ENCODE results near the gene PPFIBP1. TPM values are rescaled to one million over a fixed set of nuclear protein-coding genes. Genes with fewer than 3 reads are reported as not detected.
A peak's percentile ranks its signal among the peaks of the same experiment; 100 is the strongest.

PPFIBP1 gene
- total RNA-seq, 1 donor from 2014 or later = 117 TPM

GRCh38 chr12:27614866-27615265, 90.9 kb downstream of the PPFIBP1 start:
- Histone ChIP-seq H3K4me1 (peaks cover 34% of the 10 kb centered on the region), H3K9me3 (no peaks in the 10 kb centered on the region), H3K27me3 (ENCODE audit: low read depth) (no peaks in the 10 kb centered on the region), H3K27ac (no peak overlapping the region), H3K36me3 (no peaks in the 10 kb centered on the region), H3K4me3 (no peak overlapping the region)
- no peak for TF ChIP-seq CTCF (IDR thresholded peaks at IDR 0.05)
- DNase-seq = no peak
- ATAC-seq = no peak
- intact Hi-C loops (cut with DNase I) = no loop called here

- Histone ChIP-seq H3K4me1 (peaks cover 29% of the 10 kb centered on the region), H3K36me3 (no peaks in the 10 kb centered on the region), H3K27ac (no peak overlapping the region), H3K4me3 (no peak overlapping the region), H3K9me3 (no peaks in the 10 kb centered on the region), H3K27me3 (ENCODE audit: low read depth) (no peaks in the 10 kb centered on the region)
- DNase-seq = no peak
- peak in 1 of 2 donors; percentile 41 for ATAC-seq
- intact Hi-C loops (cut with DNase I) = no loop called here
- TF ChIP-seq CTCF (IDR thresholded peaks at IDR 0.05) = no peak
Observed at GRCh38 chr12:27615331-27615891, 91.4 kb downstream of the PPFIBP1 start.

DNA sequence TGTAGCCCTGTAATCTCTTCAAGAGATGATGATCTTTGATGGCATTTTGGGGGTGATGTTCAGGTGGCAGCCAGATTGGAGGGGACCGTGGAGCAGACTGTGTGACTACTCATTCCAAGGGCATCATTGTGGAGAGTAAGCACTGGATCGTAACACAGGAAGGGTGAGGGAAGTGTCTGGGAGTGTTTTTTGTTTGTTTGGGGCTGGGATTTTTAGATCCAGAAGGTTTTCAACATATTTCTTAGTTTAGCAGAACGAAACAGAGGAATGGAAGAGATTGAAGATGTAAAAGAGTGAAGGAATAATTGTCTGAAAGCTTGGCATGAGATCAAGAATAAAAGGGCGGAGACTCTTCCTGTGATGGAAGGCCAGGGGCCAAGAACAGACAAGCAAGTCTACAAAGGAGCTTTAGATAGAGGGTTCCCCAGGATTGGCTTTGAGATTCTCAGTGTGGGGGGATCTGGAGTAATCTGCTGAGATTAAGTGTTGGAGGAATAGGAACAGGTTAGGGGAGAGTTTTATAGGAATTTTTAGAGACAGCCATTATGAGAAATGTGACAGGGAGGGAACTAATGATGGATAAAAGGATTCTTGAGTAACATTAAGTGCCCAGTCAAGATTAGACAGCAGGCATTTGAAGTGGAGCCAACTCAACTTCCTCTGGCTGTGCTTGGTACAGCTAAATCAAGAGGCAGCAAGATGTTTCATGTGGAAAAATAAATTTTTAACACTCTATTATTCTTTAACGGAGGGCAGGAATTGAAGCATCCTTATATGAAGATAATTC, 92.5 kb downstream of the PPFIBP1 start:
- Histone ChIP-seq H3K27me3 (ENCODE audit: low read depth) (no peaks in the 10 kb centered on the region), H3K4me1 (peaks cover 23% of the 10 kb centered on the region), H3K27ac (no peak overlapping the region), H3K9me3 (no peaks in the 10 kb centered on the region), H3K4me3 (no peak overlapping the region), H3K36me3 (no peaks in the 10 kb centered on the region)
- no peak for TF ChIP-seq CTCF (IDR thresholded peaks at IDR 0.05)
- DNase-seq = no peak
- no peak for ATAC-seq
- intact Hi-C loops (cut with DNase I) = no loop called here

GRCh38 chr12:27618836-27619235, 94.8 kb downstream of the PPFIBP1 start:
- Histone ChIP-seq H3K4me3 (no peak overlapping the region), H3K36me3 (no peaks in the 10 kb centered on the region), H3K27ac (no peak overlapping the region), H3K4me1 (peaks cover 23% of the 10 kb centered on the region), H3K9me3 (no peaks in the 10 kb centered on the region), H3K27me3 (ENCODE audit: low read depth) (no peaks in the 10 kb centered on the region)
- DNase-seq = no peak
- no peak for TF ChIP-seq CTCF (IDR thresholded peaks at IDR 0.05)
- no peak for ATAC-seq
- intact Hi-C loops (cut with DNase I) = no loop called here

GRCh38 chr12:27619308-27619707, 95.3 kb downstream of the PPFIBP1 start:
- H3K4me3 ChIP-seq = no peak overlapping the region
- peaks cover 24% of the 10 kb centered on the region for H3K4me1 ChIP-seq
- TF ChIP-seq CTCF (IDR thresholded peaks at IDR 0.05) = no peak
- intact Hi-C loops (cut with DNase I) = no loop called here
- H3K27ac ChIP-seq = no peak overlapping the region
- H3K27me3 ChIP-seq (ENCODE audit: low read depth) = no peaks in the 10 kb centered on the region
- ATAC-seq = peak in 1 of 2 donors; percentile 40
- H3K9me3 ChIP-seq = no peaks in the 10 kb centered on the region
- DNase-seq = no peak
- H3K36me3 ChIP-seq = no peaks in the 10 kb centered on the region

Measured in lower lobe of right lung (tissue), 2 donors.